Epithelial cell of proximal tubule (primary cell): ENCODE measurements around the gene FTO. TPM values are rescaled to one million over a fixed set of nuclear protein-coding genes. Genes with fewer than 3 reads are reported as not detected.

ENCODE experiments used
- DNase-seq: peaks from one replicate; pipeline ENCODE4 v3.0.0-alpha.2; 2011; ENCODE audit warnings: low read depth
- H3K4me3 ChIP-seq: 2 replicates; pipeline ENCODE4 v1.5.1; 2011; ENCODE audit warnings: low read depth, mild to moderate bottlenecking, low read length
- total RNA-seq: library from RNA; depleted of rRNA; stranded (reverse); fragments of >200 nt; gene quantifications from 2 replicates; pipeline ENCODE4 v1.2.3, GENCODE V29; 2015
- TF ChIP-seq, protein P1 (sequence below): conservative IDR thresholded peaks from 2 replicates; pipeline ENCODE4 v1.5.1; 2012; ENCODE audit warnings: low read depth, mild to moderate bottlenecking, low read length

The FTO gene
- total RNA-seq, result 62.7 and 64.8 TPM in 2 replicates

DNA sequence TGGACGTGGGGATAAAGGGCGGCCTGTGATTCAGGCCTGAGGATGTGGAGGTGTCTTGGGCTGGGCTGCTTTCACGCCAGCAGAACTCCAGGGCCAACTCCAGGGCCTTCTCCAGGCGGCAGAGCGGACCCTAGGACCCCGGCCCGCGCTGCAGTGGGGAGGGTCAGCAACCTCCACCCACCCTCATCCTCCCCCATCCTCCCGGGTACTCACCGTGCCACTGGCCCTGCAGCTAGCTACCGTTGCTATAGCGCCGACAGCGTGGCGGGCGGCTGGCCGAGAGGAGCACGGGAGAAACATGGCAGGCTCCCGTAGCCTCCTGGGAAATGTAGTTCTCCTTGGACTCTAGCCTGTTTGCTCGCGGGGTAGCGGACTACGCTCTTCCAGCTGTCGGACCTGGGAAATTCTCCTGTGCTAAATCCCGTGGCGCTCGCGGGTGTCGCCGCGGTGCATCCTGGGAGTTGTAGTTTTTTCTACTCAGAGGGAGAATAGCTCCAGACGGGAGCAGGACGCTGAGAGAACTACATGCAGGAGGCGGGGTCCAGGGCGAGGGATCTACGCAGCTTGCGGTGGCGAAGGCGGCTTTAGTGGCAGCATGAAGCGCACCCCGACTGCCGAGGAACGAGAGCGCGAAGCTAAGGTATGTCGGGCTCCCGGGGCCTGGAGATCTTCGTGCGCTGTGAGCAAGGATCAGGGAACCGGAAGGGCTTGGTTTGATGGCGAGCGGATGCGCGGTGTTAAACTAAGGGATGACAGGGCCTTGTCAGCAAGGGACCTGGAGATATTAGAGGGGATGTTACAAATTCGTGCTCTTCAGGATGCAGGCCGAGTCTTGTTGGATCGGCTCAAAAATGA lies at the start of gene FTO, which contains the start of gene RPGRIP1L:
Gene FTO (plus strand): TSS at position 567 of the 855 bp plus-strand sequence.
Gene RPGRIP1L (minus strand): TSS at position 270 of the 855 bp plus-strand sequence. CDS start 3,136 bp downstream, outside the sequence.
- peak within 1 kb of the TSS; percentile 92 for H3K4me3 ChIP-seq
- peak; percentile 93 for DNase-seq
- TF ChIP-seq, protein P1, sequence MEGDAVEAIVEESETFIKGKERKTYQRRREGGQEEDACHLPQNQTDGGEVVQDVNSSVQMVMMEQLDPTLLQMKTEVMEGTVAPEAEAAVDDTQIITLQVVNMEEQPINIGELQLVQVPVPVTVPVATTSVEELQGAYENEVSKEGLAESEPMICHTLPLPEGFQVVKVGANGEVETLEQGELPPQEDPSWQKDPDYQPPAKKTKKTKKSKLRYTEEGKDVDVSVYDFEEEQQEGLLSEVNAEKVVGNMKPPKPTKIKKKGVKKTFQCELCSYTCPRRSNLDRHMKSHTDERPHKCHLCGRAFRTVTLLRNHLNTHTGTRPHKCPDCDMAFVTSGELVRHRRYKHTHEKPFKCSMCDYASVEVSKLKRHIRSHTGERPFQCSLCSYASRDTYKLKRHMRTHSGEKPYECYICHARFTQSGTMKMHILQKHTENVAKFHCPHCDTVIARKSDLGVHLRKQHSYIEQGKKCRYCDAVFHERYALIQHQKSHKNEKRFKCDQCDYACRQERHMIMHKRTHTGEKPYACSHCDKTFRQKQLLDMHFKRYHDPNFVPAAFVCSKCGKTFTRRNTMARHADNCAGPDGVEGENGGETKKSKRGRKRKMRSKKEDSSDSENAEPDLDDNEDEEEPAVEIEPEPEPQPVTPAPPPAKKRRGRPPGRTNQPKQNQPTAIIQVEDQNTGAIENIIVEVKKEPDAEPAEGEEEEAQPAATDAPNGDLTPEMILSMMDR, result no peak

DNA sequence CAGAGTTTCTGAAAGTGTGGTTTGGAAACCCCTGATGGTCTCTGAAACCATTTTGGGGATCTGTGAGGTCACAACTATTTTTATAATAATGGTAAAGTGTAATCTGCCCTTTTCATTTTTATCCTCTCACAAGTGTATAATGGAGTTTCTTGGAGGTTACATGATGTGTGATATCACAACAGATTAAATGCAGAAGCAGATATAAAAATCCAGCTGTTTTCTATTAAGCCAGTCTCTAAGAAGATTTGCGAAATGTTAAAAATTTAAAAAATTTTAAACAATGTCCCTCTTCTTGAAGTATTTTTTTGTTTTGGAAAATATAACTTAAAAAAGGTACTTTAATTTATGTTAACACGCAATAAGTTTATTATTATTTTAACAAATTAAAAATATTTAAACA lies 49.0 kb upstream of the FTO start:
- H3K4me3 ChIP-seq, result no peak overlapping the region
- no peak for DNase-seq
- TF ChIP-seq, protein P1, result no peak

DNA sequence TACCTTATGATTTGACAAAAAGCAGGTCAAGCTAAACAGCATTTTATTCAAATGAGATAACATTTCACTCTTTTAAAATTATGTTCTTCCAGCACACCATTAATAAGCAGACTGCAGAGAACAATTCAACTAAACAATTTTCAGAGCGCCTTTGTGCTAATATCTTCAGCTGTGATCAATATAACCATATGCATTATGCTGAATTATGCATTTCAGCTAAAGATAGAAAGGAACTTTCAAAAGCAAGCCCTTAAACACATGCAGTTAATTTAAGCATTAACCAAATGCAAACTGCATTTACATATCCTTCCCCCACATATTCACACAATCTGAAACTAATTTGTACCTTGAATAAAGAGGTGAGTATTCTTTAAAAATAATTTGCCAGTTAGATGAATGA lies 41.9 kb upstream of the FTO start:
- no peak for DNase-seq
- TF ChIP-seq, protein P1, result no peak
- no peak overlapping the region for H3K4me3 ChIP-seq

DNA sequence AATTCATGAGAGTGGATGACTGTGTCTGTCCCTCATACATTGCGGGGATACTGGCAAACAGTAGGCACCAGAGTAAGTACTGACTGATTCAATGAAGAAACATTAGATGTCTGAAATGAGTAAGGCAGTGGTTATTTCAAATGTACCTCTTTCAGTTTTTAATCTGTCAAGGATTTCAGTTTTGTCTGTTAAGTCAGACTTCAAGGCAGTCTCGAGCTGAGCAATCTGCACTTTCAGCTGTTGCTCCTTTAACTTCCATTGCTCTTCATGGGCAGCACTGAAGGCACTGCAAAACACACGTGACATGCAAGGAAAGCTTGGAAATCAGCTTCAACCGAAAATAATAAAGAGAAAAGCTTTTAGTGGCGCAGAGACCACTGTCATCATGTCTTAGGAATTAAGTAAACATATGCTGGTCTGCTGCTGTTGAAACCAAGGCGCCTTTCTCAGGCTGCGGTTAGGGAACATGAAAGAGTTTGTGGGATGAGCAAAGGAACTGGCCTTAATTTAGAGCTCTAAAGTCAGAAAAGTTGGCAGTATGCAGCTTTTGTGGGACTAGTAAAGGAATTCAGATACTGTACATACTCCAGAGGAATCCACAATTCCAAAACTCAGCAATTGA lies 39.1 kb upstream of the FTO start:
- no peak for DNase-seq
- no peak overlapping the region for H3K4me3 ChIP-seq
- TF ChIP-seq, protein P1, result no peak

DNA sequence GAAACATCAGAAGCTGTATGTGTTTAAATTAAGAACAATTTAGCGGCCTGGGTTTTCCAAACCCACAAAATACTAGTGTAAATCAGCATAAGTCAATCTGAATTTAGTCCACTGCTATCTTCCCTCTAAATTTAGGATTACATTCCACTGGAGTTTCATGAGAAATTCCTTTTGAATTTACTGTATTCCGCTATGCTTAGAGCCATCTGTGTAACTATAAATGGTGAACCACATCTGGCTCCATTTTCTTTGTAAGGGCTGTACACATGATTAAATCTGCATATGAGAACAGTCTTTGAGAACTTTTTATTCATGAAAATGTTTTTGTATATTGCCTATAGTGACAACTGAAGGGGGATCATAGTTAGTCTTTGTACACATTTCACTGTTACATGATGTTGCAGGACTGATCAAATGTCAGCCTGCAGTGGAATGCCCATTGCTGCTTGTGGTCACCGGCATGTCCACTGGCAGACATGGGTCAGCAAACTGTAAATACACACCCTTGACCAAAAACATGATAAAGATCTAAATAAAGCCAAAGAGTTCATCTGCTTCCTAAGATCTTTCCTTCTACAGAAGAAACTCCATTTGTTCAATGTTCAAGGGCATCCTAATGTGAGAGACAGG lies 37.1 kb upstream of the FTO start:
- no peak overlapping the region for H3K4me3 ChIP-seq
- DNase-seq, result no peak
- TF ChIP-seq, protein P1, result no peak

DNA sequence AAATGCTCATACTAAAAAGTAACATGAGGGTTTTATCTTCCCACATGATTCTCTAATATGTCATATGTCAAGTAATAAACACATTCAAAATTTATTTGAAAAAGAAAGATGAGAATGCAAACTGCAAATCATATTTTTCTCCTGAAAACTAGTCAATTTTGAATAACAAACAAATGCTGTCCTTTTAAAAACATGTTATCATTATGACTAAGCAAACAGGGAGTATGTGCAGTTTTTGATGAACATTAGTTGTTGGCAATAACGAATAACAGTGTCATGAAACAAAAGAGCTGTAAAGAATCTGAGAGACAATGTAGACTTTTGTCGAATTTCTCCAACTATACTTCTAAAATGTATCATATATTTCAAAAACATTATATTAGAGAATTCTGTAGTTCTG lies 35.1 kb upstream of the FTO start:
- H3K4me3 ChIP-seq, result no peak overlapping the region
- TF ChIP-seq, protein P1, result no peak
- no peak for DNase-seq
